GM13976 (cell line): Measurements from ENCODE around the gene SERP2.

ENCODE experiments used
- DNase-seq: peaks from one replicate; pipeline ENCODE4 v3.0.0; 2012; ENCODE audit warnings: low spot score
- in situ Hi-C: fragments of 300-500 bp; cut with MboI; formaldehyde crosslinking; loops from one replicate; pipeline ENCODE4 v1.12.0; 2022; ENCODE audit warnings: low sequenced_read_pairs, mixed read lengths, inconsistent platforms; ENCODE audit not compliant: unreplicated experiment
- TF ChIP-seq, protein P1 (sequence below): IDR thresholded peaks from 2 replicates; pipeline ENCODE4 v1.5.1; 2012; ENCODE audit warnings: borderline replicate concordance, mild to moderate bottlenecking; ENCODE audit not compliant: insufficient read depth; ENCODE audit errors: extremely low read depth, missing control alignments, control extremely low read depth

SERP2 gene

DNA sequence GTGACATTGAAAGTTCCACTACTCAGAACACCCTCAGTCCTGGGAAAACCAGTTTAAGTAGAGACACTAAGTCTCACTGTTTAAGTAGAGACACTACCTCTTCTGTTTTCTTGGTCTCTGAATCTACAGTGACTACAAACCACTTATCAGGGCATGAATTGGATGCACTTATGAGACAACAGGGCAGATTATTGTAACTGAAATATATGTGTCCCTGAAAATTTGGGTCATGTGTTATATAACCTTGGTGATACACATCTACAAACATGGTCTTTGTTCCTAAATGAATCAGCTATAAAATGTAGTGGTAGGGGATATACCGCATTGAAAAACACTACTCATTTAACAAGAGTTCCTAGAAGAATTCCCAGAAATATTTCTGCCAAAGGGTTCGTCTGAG is 55.7 kb downstream of the SERP2 start:
- in situ Hi-C loops, result no loop called here
- no peak for DNase-seq
- TF ChIP-seq, protein P1, sequence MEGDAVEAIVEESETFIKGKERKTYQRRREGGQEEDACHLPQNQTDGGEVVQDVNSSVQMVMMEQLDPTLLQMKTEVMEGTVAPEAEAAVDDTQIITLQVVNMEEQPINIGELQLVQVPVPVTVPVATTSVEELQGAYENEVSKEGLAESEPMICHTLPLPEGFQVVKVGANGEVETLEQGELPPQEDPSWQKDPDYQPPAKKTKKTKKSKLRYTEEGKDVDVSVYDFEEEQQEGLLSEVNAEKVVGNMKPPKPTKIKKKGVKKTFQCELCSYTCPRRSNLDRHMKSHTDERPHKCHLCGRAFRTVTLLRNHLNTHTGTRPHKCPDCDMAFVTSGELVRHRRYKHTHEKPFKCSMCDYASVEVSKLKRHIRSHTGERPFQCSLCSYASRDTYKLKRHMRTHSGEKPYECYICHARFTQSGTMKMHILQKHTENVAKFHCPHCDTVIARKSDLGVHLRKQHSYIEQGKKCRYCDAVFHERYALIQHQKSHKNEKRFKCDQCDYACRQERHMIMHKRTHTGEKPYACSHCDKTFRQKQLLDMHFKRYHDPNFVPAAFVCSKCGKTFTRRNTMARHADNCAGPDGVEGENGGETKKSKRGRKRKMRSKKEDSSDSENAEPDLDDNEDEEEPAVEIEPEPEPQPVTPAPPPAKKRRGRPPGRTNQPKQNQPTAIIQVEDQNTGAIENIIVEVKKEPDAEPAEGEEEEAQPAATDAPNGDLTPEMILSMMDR, result no peak

DNA sequence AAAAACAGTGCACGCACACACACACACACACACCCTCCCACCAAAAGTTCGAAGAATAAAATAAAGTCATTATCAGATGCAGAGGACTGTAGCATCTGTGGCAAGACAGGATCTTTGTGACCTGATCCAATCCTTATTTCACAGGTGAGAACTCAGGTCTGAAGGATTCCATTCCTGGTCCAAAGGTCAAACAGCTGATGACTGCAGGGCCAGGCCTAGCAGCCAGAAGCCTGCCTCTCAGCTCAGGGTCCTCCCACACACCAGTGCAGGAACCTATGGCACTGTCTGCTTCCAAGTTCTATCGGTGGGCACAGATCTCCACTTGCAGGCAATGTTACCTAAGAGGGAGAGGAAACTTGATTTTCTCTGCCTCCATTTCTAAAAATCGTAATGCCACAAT is 57.5 kb downstream of the SERP2 start:
- TF ChIP-seq, protein P1, result no peak
- no peak for DNase-seq
- in situ Hi-C loops, result loop anchor here (10.0 kb wide), 1 partner anchor 526 kb away; no protein-coding TSS in a partner anchor

DNA sequence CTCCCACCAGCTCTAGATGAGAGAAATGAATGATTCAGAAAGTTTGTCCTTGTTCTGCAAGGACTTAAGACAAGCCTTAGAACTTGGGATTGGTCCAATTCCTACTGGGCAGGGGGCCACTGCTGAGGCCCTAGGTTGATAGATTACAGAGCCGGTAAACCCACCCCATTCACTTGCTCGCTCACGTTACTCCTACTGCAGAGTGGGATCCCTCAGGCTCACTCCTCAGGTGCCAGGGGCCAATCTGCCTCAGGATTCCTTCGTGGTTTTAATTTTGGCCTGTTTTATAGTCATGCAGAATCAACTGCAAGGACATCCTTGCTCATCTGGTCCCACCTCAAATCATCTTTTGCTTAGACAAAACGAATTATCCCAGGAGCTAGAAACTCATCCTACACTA is 59.0 kb downstream of the SERP2 start:
- DNase-seq, result no peak
- TF ChIP-seq, protein P1, result no peak
- in situ Hi-C loops, result loop anchor here (10.0 kb wide), 1 partner anchor 528 kb away; no protein-coding TSS in a partner anchor

DNA sequence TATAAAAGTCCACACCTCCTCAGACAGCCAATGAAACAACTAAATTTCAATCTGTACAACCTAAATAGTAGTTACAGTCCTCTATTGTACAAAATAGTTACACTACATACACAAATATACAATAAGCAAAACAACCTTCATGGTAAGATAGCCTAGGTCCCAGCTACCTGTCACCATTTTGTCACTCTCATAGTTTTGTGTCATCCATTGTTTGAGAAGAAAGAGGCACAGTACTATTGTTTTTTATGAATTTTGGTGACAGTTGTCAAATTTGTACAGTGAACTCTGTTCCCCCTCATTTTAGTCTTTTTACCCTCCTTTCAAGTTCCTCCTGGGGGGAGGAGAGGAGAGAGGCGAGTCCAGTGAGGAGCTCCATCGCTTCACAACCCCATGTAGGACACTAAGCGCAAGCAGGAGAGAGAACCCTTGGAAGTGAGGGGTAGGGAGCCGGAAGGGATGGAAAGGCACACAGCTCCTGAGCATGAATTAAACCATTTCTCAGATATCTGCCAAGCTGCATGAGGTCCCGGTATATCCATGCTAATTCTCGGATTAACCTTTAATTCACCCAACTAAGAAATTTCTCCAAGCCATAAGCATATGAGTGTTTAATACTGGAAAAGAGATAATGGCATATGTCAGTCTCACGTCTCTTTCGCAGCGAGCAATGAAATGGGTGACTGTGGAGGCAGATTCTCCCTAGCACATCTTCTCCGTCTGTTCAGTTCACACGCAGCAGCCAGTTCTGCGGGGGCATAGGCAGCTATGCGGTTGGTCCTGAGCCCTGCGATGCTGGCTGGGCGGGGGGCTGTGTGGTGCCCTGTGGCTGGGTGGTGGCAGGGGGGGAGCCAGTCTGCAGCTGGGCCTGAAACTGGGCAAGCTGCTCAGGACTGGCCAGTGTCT is 60.5 kb downstream of the SERP2 start:
- in situ Hi-C loops, result loop anchor here (10.0 kb wide), 1 partner anchor 529 kb away; no protein-coding TSS in a partner anchor
- DNase-seq, result no peak
- TF ChIP-seq, protein P1, result no peak

DNA sequence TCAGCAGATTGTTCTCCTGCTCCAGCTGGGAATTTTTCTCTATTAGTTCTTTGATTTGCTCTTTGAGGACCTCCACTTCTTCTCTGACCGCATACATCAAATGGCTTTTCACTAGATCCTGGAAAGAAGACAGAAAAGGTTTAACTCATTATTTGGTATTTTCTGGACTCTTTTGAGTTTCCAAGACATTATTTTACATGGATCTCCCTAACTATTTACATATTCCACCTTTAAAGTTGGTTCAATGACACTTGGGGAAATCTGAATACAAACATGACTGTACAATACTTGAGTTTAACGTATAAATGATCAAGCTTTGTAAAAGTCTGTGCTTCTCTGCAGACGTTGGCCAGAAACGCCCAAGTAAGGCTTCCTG is 61.1 kb downstream of the SERP2 start:
- in situ Hi-C loops, result loop anchor here (5.0 to 10.0 kb wide), 2 partner anchors 382 to 530 kb away; no protein-coding TSS in a partner anchor
- no peak for DNase-seq
- TF ChIP-seq, protein P1, result no peak

DNA sequence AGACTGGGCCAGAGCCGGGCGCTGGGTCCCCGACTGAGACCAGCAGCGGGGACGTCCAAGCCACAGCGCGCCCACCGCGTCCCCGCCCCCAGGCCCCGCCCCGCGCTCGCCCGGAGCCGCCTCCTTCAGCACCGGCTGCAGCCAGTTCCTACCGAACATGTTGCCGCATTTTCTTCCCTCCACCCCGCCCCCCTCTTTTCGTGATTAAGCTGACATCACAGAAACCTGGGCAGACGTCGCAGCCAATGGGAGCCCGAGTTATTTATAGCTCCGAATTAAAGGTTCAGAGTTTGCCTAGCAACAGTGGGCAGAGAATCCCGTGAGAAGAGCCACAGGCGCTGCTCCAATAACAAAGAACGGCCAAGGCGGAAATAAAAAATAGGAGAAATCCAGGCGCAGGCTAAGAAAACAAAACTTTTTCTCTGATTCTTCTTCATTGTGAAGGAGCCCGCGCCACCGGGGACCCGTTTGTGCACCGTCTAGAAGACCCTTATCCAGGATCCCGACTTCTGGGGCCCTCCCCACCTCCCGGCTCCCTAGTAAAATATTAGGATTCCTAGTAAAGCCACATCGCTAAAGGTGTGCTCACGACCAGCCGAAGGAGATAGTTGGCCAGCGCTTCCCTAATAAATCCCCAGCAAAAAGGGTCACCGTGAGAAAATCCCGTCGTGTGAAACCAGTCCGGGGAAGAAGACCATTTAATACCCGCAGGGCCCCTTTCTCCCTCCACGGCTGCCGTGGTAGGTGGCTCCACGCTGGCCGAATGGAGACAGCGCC is 61.7 kb downstream of the SERP2 start:
- TF ChIP-seq, protein P1, result no peak
- peak; percentile 87 for DNase-seq
- in situ Hi-C loops, result loop anchor here (5.0 to 10.0 kb wide), 2 partner anchors 383 to 531 kb away; no protein-coding TSS in a partner anchor
